Activated CD4-positive, alpha-beta T cell treated with anti-CD3 and anti-CD28 coated beads for 36 hours (primary cell): Measurements from ENCODE around the gene TH. TPM values are rescaled to one million over a fixed set of nuclear protein-coding genes. Genes with fewer than 3 reads are reported as not detected.

ENCODE experiments used
- ATAC-seq: fragments of 200-7000 bp; cut with Tn5 transposase; one replicate; pipeline ENCODE4 v1.10.0; 2021; ENCODE audit warnings: mild to moderate bottlenecking, moderate library complexity
- CTCF ChIA-PET: fragments of 350-600 bp; sonication (Branson Sonifier 250); formaldehyde crosslinking; loops from one replicate; lab custom pipeline; 2021; ENCODE audit warnings: antibody characterized with exemption; lab: Charles Lee
- POLR2A ChIA-PET: fragments of 350-600 bp; sonication (Branson Sonifier 250); formaldehyde crosslinking; loops from one replicate; lab custom pipeline; 2021; ENCODE audit warnings: antibody characterized with exemption, inconsistent platforms; lab: Charles Lee
- DNase-seq: peaks from one replicate; pipeline ENCODE4 v3.0.0-alpha.2; 2020
- H3K27ac Mint-ChIP-seq: one replicate; pipeline ENCODE4 v1.8.0; 2021; ENCODE audit warnings: mixed read lengths
- H3K27me3 Mint-ChIP-seq: one replicate; pipeline ENCODE4 v1.8.0; 2021; ENCODE audit warnings: mixed read lengths
- H3K36me3 Mint-ChIP-seq: one replicate; pipeline ENCODE4 v1.8.0; 2021; ENCODE audit warnings: low read depth, mixed read lengths
- H3K4me1 Mint-ChIP-seq: one replicate; pipeline ENCODE4 v1.8.0; 2021; ENCODE audit warnings: mixed read lengths
- H3K4me3 Mint-ChIP-seq: one replicate; pipeline ENCODE4 v1.8.0; 2021; ENCODE audit warnings: mild to moderate bottlenecking, moderate library complexity, mixed read lengths
- H3K9me3 Mint-ChIP-seq: one replicate; pipeline ENCODE4 v1.8.0; 2021; ENCODE audit warnings: low read depth, mixed read lengths
- intact Hi-C, 2 experiments: fragments of 100-400 bp; cut with DNase I in 1 of 2; cut with micrococcal nuclease in 1 of 2; formaldehyde crosslinking; loops; one replicate each; pipeline versions ENCODE4 v1.14.2 to v1.15.1; 2022 to 2024; cut with DNase I, micrococcal nuclease
- total RNA-seq, 2 experiments: library from RNA; stranded (reverse); gene quantifications; one replicate each; pipeline ENCODE4 v1.2.3, GENCODE V29; 2021

Gene TH
- total RNA-seq, 2 experiments from 2014 or later, result not detected

DNA sequence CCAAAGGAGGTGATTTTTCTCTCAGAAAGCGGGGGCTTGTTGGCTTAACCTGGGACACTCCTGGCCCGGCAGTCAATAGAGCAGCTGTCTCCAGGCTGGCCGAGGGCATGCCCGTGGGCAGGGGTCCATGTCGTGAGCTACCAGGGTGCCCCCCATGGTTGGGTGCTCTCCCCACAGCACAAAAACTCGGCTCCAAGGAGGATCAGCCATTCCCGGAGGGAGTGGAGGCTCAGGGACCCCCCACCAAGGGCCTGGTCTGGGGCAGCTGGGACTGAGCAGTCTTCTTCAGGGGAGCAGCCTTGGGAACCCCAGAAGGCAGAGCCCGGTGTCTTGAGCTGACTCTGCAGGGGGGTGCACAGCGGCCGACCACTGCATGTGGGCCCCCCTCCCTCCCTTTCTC lies 20.8 kb upstream of the TH start:
- H3K9me3 Mint-ChIP-seq, result no peaks in the 10 kb centered on the region

GRCh38 chr11:2191883-2192282 lies 20.3 kb upstream of the TH start:
- no peak for DNase-seq
- Mint-ChIP-seq H3K27ac (no peak overlapping the region), H3K4me3 (no peak overlapping the region), H3K4me1 (no peaks in the 10 kb centered on the region), H3K27me3 (peaks cover 12% of the 10 kb centered on the region), H3K9me3 (no peaks in the 10 kb centered on the region), H3K36me3 (no peaks in the 10 kb centered on the region)
- ChIA-PET CTCF (interaction anchor here (0.6 to 3.9 kb wide), 2 partner anchors 8 to 228 kb away, joined by 3 to 30 read pairs; no protein-coding TSS in a partner anchor), POLR2A (no interaction called here)
- intact Hi-C loops, result loop anchor here in 1 of 2 experiments (10.0 kb wide), 1 partner anchor 333 kb away; no protein-coding TSS in a partner anchor
- ATAC-seq, result no peak

More for the DNA sequence above, 20.8 kb upstream of the TH start:
- ATAC-seq (no peak), DNase-seq (no peak)
- Mint-ChIP-seq H3K4me3 (no peak overlapping the region), H3K27me3 (peaks cover 12% of the 10 kb centered on the region), H3K36me3 (no peaks in the 10 kb centered on the region), H3K4me1 (no peaks in the 10 kb centered on the region), H3K27ac (no peak overlapping the region)
- intact Hi-C loops, result loop anchor here in 1 of 2 experiments (10.0 kb wide), 1 partner anchor 332 kb away; no protein-coding TSS in a partner anchor
- ChIA-PET POLR2A (no interaction called here), CTCF (interaction anchor here (3.9 kb wide), 1 partner anchor 228 kb away, joined by 30 read pairs; no protein-coding TSS in a partner anchor)

GRCh38 chr11:2190657-2191471 lies 19.2 kb upstream of the TH start:
- H3K9me3 Mint-ChIP-seq, result no peaks in the 10 kb centered on the region
- ATAC-seq (no peak), DNase-seq (no peak)
- intact Hi-C loops, result loop anchor here in 1 of 2 experiments (10.0 kb wide), 1 partner anchor 334 kb away; no protein-coding TSS in a partner anchor
- no peaks in the 10 kb centered on the region for H3K4me1 Mint-ChIP-seq
- no peak overlapping the region for H3K27ac Mint-ChIP-seq
- no peak overlapping the region for H3K4me3 Mint-ChIP-seq
- POLR2A ChIA-PET, result no interaction called here
- H3K27me3 Mint-ChIP-seq, result peaks cover 7% of the 10 kb centered on the region
- CTCF ChIA-PET, result no interaction called here
- no peaks in the 10 kb centered on the region for H3K36me3 Mint-ChIP-seq

DNA sequence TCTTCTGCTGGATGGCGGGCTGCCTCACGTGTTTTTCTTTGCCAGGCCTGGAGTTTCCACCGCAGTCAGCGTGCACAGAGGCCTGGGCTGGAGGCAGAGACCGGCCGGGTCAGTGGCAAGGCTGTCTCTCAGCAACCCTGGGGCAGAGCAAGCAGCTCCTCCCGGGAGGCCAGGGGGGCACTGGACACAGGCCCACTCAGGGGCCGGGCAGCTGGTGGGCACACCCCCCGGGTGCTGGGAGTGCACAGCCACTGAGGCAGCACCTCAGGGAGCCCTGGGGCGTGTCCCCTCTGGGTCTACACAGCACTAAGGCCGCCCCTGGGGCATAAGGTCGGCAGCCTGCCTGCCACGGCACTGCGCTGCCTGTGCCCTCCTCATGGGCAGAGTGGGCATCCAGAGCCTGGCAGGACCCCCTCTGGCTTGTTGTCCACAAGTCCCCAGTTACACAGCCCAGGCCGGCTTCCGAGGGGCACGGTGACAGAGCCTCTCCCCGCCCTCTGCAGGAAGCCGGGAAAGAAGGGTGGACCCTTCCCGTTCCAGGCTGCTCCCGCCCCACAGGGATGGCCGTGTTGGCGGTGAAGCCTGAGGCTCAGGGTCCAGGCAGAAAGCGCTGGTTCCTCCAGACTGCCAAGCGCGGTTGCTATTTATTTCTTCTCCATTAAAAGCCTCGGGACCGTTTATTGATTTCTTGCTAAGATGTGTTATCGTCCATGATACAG lies 18.5 kb upstream of the TH start:
- Mint-ChIP-seq H3K27ac (no peak overlapping the region), H3K4me1 (no peaks in the 10 kb centered on the region), H3K27me3 (peaks cover 9% of the 10 kb centered on the region), H3K36me3 (no peaks in the 10 kb centered on the region), H3K9me3 (no peaks in the 10 kb centered on the region), H3K4me3 (no peak overlapping the region)
- no peak for ATAC-seq
- intact Hi-C loops, result loop anchor here in 1 of 2 experiments (10.0 kb wide), 1 partner anchor 335 kb away; no protein-coding TSS in a partner anchor
- DNase-seq, result no peak
- ChIA-PET CTCF (no interaction called here), POLR2A (no interaction called here)

- ATAC-seq (no peak), DNase-seq (no peak)
- no peaks in the 10 kb centered on the region for H3K36me3 Mint-ChIP-seq
- no peaks in the 10 kb centered on the region for H3K4me1 Mint-ChIP-seq
- H3K9me3 Mint-ChIP-seq, result no peaks in the 10 kb centered on the region
- ChIA-PET CTCF (no interaction called here), POLR2A (no interaction called here)
- no peak overlapping the region for H3K27ac Mint-ChIP-seq
- intact Hi-C loops, result no loop called here
- H3K4me3 Mint-ChIP-seq, result no peak overlapping the region
- peaks cover 9% of the 10 kb centered on the region for H3K27me3 Mint-ChIP-seq
These were observed 17.1 kb upstream of the TH start for GRCh38 chr11:2188745-2189144.

- no peaks in the 10 kb centered on the region for H3K9me3 Mint-ChIP-seq
- no peaks in the 10 kb centered on the region for H3K4me1 Mint-ChIP-seq
- peaks cover 9% of the 10 kb centered on the region for H3K27me3 Mint-ChIP-seq
- no peaks in the 10 kb centered on the region for H3K36me3 Mint-ChIP-seq
- H3K27ac Mint-ChIP-seq, result no peak overlapping the region
- no peak for ATAC-seq
- intact Hi-C loops, result loop anchor here (2.0 kb wide), 2 partner anchors 116 to 234 kb away; partner anchors contain the start of gene TSPAN32 (in 1 of the 2)
- H3K4me3 Mint-ChIP-seq, result no peak overlapping the region
- CTCF ChIA-PET, result interaction anchor here (0.5 to 3.0 kb wide), 4 partner anchors 196 to 293 kb away, joined by 3 to 19 read pairs (median 3); no protein-coding TSS in a partner anchor
- POLR2A ChIA-PET, result no interaction called here
- no peak for DNase-seq
These were observed 15.7 kb upstream of the TH start for GRCh38 chr11:2187280-2187707.

GRCh38 chr11:2186669-2187279 lies 15.2 kb upstream of the TH start:
- peak; percentile 89 for ATAC-seq

GRCh38 chr11:2185324-2186085 lies 13.9 kb upstream of the TH start:
- intact Hi-C loops, result loop anchor here (1.0 to 2.0 kb wide), 3 partner anchors 117 to 235 kb away; partner anchors contain the start of gene TSPAN32 (in 1 of the 2)
- no peak overlapping the region for H3K27ac Mint-ChIP-seq
- no peak overlapping the region for H3K4me3 Mint-ChIP-seq
- no peaks in the 10 kb centered on the region for H3K9me3 Mint-ChIP-seq
- no peak for ATAC-seq
- POLR2A ChIA-PET, result no interaction called here
- CTCF ChIA-PET, result interaction anchor here (1.2 to 3.0 kb wide), 3 partner anchors 16 to 235 kb away, joined by 3 to 19 read pairs (median 6); no protein-coding TSS in a partner anchor
- no peak for DNase-seq
- H3K4me1 Mint-ChIP-seq, result no peaks in the 10 kb centered on the region
- H3K27me3 Mint-ChIP-seq, result peaks cover 5% of the 10 kb centered on the region
- H3K36me3 Mint-ChIP-seq, result no peaks in the 10 kb centered on the region

More at GRCh38 chr11:2186669-2187279, 15.2 kb upstream of the TH start:
- peak; percentile 74 for DNase-seq
- no peak overlapping the region for H3K27ac Mint-ChIP-seq
- H3K36me3 Mint-ChIP-seq, result no peaks in the 10 kb centered on the region
- no peaks in the 10 kb centered on the region for H3K9me3 Mint-ChIP-seq
- CTCF ChIA-PET, result interaction anchor here (0.6 to 3.0 kb wide), 7 partner anchors 15 to 344 kb away, joined by 3 to 19 read pairs (median 4); no protein-coding TSS in a partner anchor
- no peaks in the 10 kb centered on the region for H3K4me1 Mint-ChIP-seq
- POLR2A ChIA-PET, result interaction anchor here (0.5 kb wide), 1 partner anchor 37 kb away, joined by 4 read pairs; no protein-coding TSS in a partner anchor
- H3K4me3 Mint-ChIP-seq, result no peak overlapping the region
- H3K27me3 Mint-ChIP-seq, result peaks cover 9% of the 10 kb centered on the region
- intact Hi-C loops, result loop anchor here (1.0 to 2.0 kb wide), 3 partner anchors 116 to 234 kb away; partner anchors contain the start of gene TSPAN32 (in 1 of the 2)

GRCh38 chr11:2182692-2183474 lies 11.3 kb upstream of the TH start:
- no peak for ATAC-seq
- Mint-ChIP-seq H3K27me3 (peaks cover 5% of the 10 kb centered on the region), H3K4me1 (no peaks in the 10 kb centered on the region), H3K9me3 (no peaks in the 10 kb centered on the region), H3K27ac (no peak overlapping the region), H3K36me3 (no peaks in the 10 kb centered on the region), H3K4me3 (no peak overlapping the region)
- intact Hi-C loops, result no loop called here
- ChIA-PET POLR2A (no interaction called here), CTCF (no interaction called here)
- no peak for DNase-seq

DNA sequence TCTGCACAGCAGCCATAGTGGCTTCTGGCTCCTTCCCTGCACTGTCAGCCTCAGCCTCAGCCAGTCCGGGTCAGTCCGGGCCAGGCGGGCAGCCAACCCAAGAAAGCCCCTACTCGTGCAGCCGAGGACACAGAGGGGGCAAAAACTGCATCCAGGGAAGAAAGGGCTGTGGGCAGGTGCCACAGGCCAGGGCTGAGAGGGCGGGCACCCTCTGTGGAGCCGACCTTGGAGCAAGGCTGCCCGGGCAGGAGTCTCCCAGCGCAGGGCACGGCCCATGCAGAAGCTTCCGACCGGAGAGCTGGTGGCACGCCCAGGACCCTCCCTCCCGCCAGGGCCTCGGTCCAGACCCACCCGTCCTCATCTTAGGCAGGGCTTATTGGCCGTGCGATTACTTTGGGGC lies 10.5 kb upstream of the TH start:
- peaks cover 5% of the 10 kb centered on the region for H3K27me3 Mint-ChIP-seq
- ATAC-seq (no peak), DNase-seq (no peak)
- no peak overlapping the region for H3K27ac Mint-ChIP-seq
- H3K36me3 Mint-ChIP-seq, result no peaks in the 10 kb centered on the region
- H3K9me3 Mint-ChIP-seq, result no peaks in the 10 kb centered on the region
- no peaks in the 10 kb centered on the region for H3K4me1 Mint-ChIP-seq
- ChIA-PET CTCF (no interaction called here), POLR2A (no interaction called here)
- no peak overlapping the region for H3K4me3 Mint-ChIP-seq
- intact Hi-C loops, result no loop called here
